Hematopoietic multipotent progenitor cell treated with erythropoietin and hydrocortisone succinate and interleukin-3 and kit ligand, for 6 days (in vitro differentiated cells): ENCODE results near the gene FXYD5.

Source experiments
- DNase-seq: peaks from one replicate; pipeline ENCODE4 v3.0.0-alpha.2; 2015

The FXYD5 gene

GRCh38 chr19:35216016-35216832 lies 61.7 kb downstream of the FXYD5 start:
- no peak for DNase-seq

GRCh38 chr19:35216833-35217648 lies 62.5 kb downstream of the FXYD5 start:
- no peak for DNase-seq

GRCh38 chr19:35217649-35217990 lies 63.1 kb downstream of the FXYD5 start:
- DNase-seq, result no peak

GRCh38 chr19:35219008-35219407 lies 64.5 kb downstream of the FXYD5 start:
- DNase-seq, result no peak
